ENCODE measurements around the gene DYNC2H1.

Gene DYNC2H1

GRCh38 chr11:103069367-103069766 is 39.9 kb upstream of the DYNC2H1 start:
- no peak overlapping the region for H3K4me2 ChIP-seq (ENCODE audit: low read length)

GRCh38 chr11:103070142-103070541 is 39.1 kb upstream of the DYNC2H1 start:
- Histone ChIP-seq H3K27me3 (ENCODE audit: low read depth, low read length) (no peaks in the 10 kb centered on the region), H4K20me1 (ENCODE audit: insufficient read depth, low read length) (0 out of 2 replicates have a peak, but pooled peaks cover 5% of the 10 kb centered on the region), H3K9ac (ENCODE audit: low read length) (no peak overlapping the region), H3K4me1 (ENCODE audit: low read length) (peaks cover 12% of the 10 kb centered on the region; the same call in 1 of the 2 replicates), H3K4me3 (ENCODE audit: low read length) (no peak overlapping the region), H3K27ac (ENCODE audit: low read length) (no peak overlapping the region), H3K36me3 (replicated peaks; ENCODE audit: low read depth, low read length) (peaks cover 15% of the 10 kb centered on the region), H2AFZ (ENCODE audit: low read depth, low read length) (no peak overlapping the region), H3K79me2 (ENCODE audit: low read length) (peaks cover 40% of the 10 kb centered on the region), H3K4me2 (ENCODE audit: low read length) (no peak overlapping the region), H3K9me3 (ENCODE audit: insufficient read depth, low read length) (no peaks in the 10 kb centered on the region)
- TF ChIP-seq CTCF (IDR thresholded peaks at IDR 0.05; ENCODE audit: low read depth, low read length) (no peak), EZH2phosphoT487 (IDR thresholded peaks at IDR 0.05; ENCODE audit: low read depth) (no peak)

More at GRCh38 chr11:103069367-103069766, 39.9 kb upstream of the DYNC2H1 start:
- H3K4me3 ChIP-seq (ENCODE audit: low read length) = no peak overlapping the region
- H3K36me3 ChIP-seq (replicated peaks; ENCODE audit: low read depth, low read length) = peaks cover 13% of the 10 kb centered on the region
- H4K20me1 ChIP-seq (ENCODE audit: insufficient read depth, low read length) = 0 out of 2 replicates have a peak, but pooled peaks cover 5% of the 10 kb centered on the region
- H3K4me1 ChIP-seq (ENCODE audit: low read length) = peaks cover 12% of the 10 kb centered on the region; the same call in 1 of the 2 replicates
- no peak overlapping the region for H3K9ac ChIP-seq (ENCODE audit: low read length)
- H3K27me3 ChIP-seq (ENCODE audit: low read depth, low read length) = no peaks in the 10 kb centered on the region
- TF ChIP-seq CTCF (IDR thresholded peaks at IDR 0.05; ENCODE audit: low read depth, low read length) = no peak
- TF ChIP-seq EZH2phosphoT487 (IDR thresholded peaks at IDR 0.05; ENCODE audit: low read depth) = no peak
- no peaks in the 10 kb centered on the region for H3K9me3 ChIP-seq (ENCODE audit: insufficient read depth, low read length)
- H3K27ac ChIP-seq (ENCODE audit: low read length) = no peak overlapping the region
- no peak overlapping the region for H2AFZ ChIP-seq (ENCODE audit: low read depth, low read length)
- peaks cover 40% of the 10 kb centered on the region for H3K79me2 ChIP-seq (ENCODE audit: low read length)

GRCh38 chr11:103071008-103071407 is 38.2 kb upstream of the DYNC2H1 start:
- H3K4me3 ChIP-seq (ENCODE audit: low read length) = no peak overlapping the region
- 0 out of 2 replicates have a peak, but pooled peaks cover 5% of the 10 kb centered on the region for H4K20me1 ChIP-seq (ENCODE audit: insufficient read depth, low read length)
- H3K79me2 ChIP-seq (ENCODE audit: low read length) = peaks cover 40% of the 10 kb centered on the region
- TF ChIP-seq CTCF (IDR thresholded peaks at IDR 0.05; ENCODE audit: low read depth, low read length) (no peak), EZH2phosphoT487 (IDR thresholded peaks at IDR 0.05; ENCODE audit: low read depth) (no peak)
- peaks cover 15% of the 10 kb centered on the region for H3K36me3 ChIP-seq (replicated peaks; ENCODE audit: low read depth, low read length)
- H3K27me3 ChIP-seq (ENCODE audit: low read depth, low read length) = no peaks in the 10 kb centered on the region
- H3K4me2 ChIP-seq (ENCODE audit: low read length) = no peak overlapping the region
- no peaks in the 10 kb centered on the region for H3K9me3 ChIP-seq (ENCODE audit: insufficient read depth, low read length)
- no peak overlapping the region for H2AFZ ChIP-seq (ENCODE audit: low read depth, low read length)
- H3K27ac ChIP-seq (ENCODE audit: low read length) = no peak overlapping the region
- peaks cover 12% of the 10 kb centered on the region; the same call in 1 of the 2 replicates for H3K4me1 ChIP-seq (ENCODE audit: low read length)
- H3K9ac ChIP-seq (ENCODE audit: low read length) = no peak overlapping the region

GRCh38 chr11:103076361-103076760 is 32.9 kb upstream of the DYNC2H1 start:
- no peak overlapping the region for H3K9ac ChIP-seq (ENCODE audit: low read length)
- no peak overlapping the region for H3K4me3 ChIP-seq (ENCODE audit: low read length)
- peaks cover 9% of the 10 kb centered on the region for H3K79me2 ChIP-seq (ENCODE audit: low read length)
- H3K27me3 ChIP-seq (ENCODE audit: low read depth, low read length) = no peaks in the 10 kb centered on the region
- H3K4me2 ChIP-seq (ENCODE audit: low read length) = no peak overlapping the region
- TF ChIP-seq CTCF (IDR thresholded peaks at IDR 0.05; ENCODE audit: low read depth, low read length) (no peak), EZH2phosphoT487 (IDR thresholded peaks at IDR 0.05; ENCODE audit: low read depth) (no peak)
- no peaks in the 10 kb centered on the region for H3K9me3 ChIP-seq (ENCODE audit: insufficient read depth, low read length)
- H3K27ac ChIP-seq (ENCODE audit: low read length) = no peak overlapping the region
- no peak overlapping the region for H2AFZ ChIP-seq (ENCODE audit: low read depth, low read length)
- H3K36me3 ChIP-seq (replicated peaks; ENCODE audit: low read depth, low read length) = peaks cover 23% of the 10 kb centered on the region
- H4K20me1 ChIP-seq (ENCODE audit: insufficient read depth, low read length) = no peaks in the 10 kb centered on the region
- no peaks in the 10 kb centered on the region for H3K4me1 ChIP-seq (ENCODE audit: low read length)
